Trophoblast cell (in vitro differentiated cells and primary cell): ENCODE results near the gene YPEL4.

ENCODE experiments used
- DNase-seq, 2 donors: peaks; one replicate each; pipeline ENCODE4 v3.0.0-alpha.2; 2016
- H2AFZ ChIP-seq: 2 replicates; pipeline ENCODE4 v1.6.1; 2013; ENCODE audit warnings: low read length, moderate library complexity, mild to moderate bottlenecking; ENCODE audit not compliant: insufficient read depth, poor library complexity
- H2AK5ac ChIP-seq: 2 replicates; pipeline ENCODE4 v1.6.1; 2013; ENCODE audit warnings: mild to moderate bottlenecking, low read length
- H2BK120ac ChIP-seq: 2 replicates; pipeline ENCODE4 v1.6.1; 2013; ENCODE audit warnings: low read length, mild to moderate bottlenecking, moderate library complexity; ENCODE audit not compliant: insufficient read depth, poor library complexity
- H2BK12ac ChIP-seq: 2 replicates; pipeline ENCODE4 v1.6.1; 2013; ENCODE audit warnings: mild to moderate bottlenecking, low read length, moderate library complexity
- H2BK5ac ChIP-seq: 2 replicates; pipeline ENCODE4 v1.6.1; 2013; ENCODE audit warnings: low read length, low read depth, moderate library complexity, mild to moderate bottlenecking; ENCODE audit not compliant: poor library complexity
- H3K14ac ChIP-seq: 2 replicates; pipeline ENCODE4 v1.6.1; 2013; ENCODE audit warnings: mild to moderate bottlenecking, low read length
- H3K18ac ChIP-seq: 2 replicates; pipeline ENCODE4 v1.6.1; 2013; ENCODE audit warnings: mild to moderate bottlenecking, low read length
- H3K23ac ChIP-seq: 2 replicates; pipeline ENCODE4 v1.6.1; 2013; ENCODE audit warnings: low read length
- H3K27ac ChIP-seq: 2 replicates; pipeline ENCODE4 v1.5.1; 2013; ENCODE audit warnings: low read depth, mild to moderate bottlenecking, inconsistent platforms, low read length, moderate library complexity
- H3K27me3 ChIP-seq: 2 replicates; pipeline ENCODE4 v1.6.1; 2013; ENCODE audit warnings: inconsistent platforms, mild to moderate bottlenecking, low read length, moderate library complexity; ENCODE audit not compliant: insufficient read depth
- H3K36me3 ChIP-seq, 2 experiments: 1 replicate in 1 of 2; 2 replicates in 1 of 2; pipeline ENCODE4 v1.6.1; 2013; ENCODE audit warnings: low read length in 2 of 2, mild to moderate bottlenecking in 2 of 2, moderate library complexity in 1 of 2; ENCODE audit not compliant: insufficient read depth in 2 of 2, control insufficient read depth in 1 of 2
- H3K4ac ChIP-seq: 2 replicates; pipeline ENCODE4 v1.6.1; 2013; ENCODE audit warnings: low read depth, mild to moderate bottlenecking, low read length, moderate library complexity
- H3K4me1 ChIP-seq, 2 experiments: 1 replicate in 1 of 2; 2 replicates in 1 of 2; pipeline ENCODE4 v1.6.1; 2013; ENCODE audit warnings: low read length in 2 of 2, mild to moderate bottlenecking in 2 of 2, moderate library complexity in 1 of 2; ENCODE audit not compliant: insufficient read depth in 2 of 2, control insufficient read depth in 1 of 2
- H3K4me2 ChIP-seq: 2 replicates; pipeline ENCODE4 v1.6.1; 2013; ENCODE audit warnings: inconsistent platforms, mild to moderate bottlenecking, low read length, moderate library complexity
- H3K4me3 ChIP-seq: 2 replicates; pipeline ENCODE4 v1.5.1; 2013; ENCODE audit warnings: mild to moderate bottlenecking, low read depth, low read length, inconsistent platforms
- H3K79me1 ChIP-seq: one replicate; pipeline ENCODE4 v1.6.1; 2013; ENCODE audit warnings: low read length
- H3K79me2 ChIP-seq: 2 replicates; pipeline ENCODE4 v1.6.1; 2013; ENCODE audit warnings: low read length, mild to moderate bottlenecking; ENCODE audit not compliant: control insufficient read depth, insufficient read depth, poor library complexity
- H3K9ac ChIP-seq: 2 replicates; pipeline ENCODE4 v1.6.1; 2013; ENCODE audit warnings: mild to moderate bottlenecking, low read length
- H3K9me3 ChIP-seq: 2 replicates; pipeline ENCODE4 v1.6.1; 2013; ENCODE audit warnings: low read depth, mild to moderate bottlenecking, control low read depth, inconsistent platforms, low read length; ENCODE audit not compliant: insufficient read depth
- H4K12ac ChIP-seq: 2 replicates; pipeline ENCODE4 v1.6.1; 2013; ENCODE audit warnings: low read depth, mild to moderate bottlenecking, low read length, moderate library complexity
- H4K8ac ChIP-seq: 2 replicates; pipeline ENCODE4 v1.6.1; 2013; ENCODE audit warnings: low read depth, mild to moderate bottlenecking, low read length, moderate library complexity
- H4K91ac ChIP-seq: one replicate; pipeline ENCODE4 v1.6.1; 2013; ENCODE audit warnings: low read depth, mild to moderate bottlenecking, low read length, moderate library complexity
- WGBS: extraction: QIAGEN DNeasy Blood & Tissue Kit; methylation state at CpG from one replicate; pipeline ENCODE4 v1.1.7; 2013; ENCODE audit warnings: missing lambda C conversion rate; ENCODE audit not compliant: insufficient read length, insufficient coverage; ENCODE audit errors: extremely low coverage; 5-methylcytosine and 5-hydroxymethylcytosine counted together

YPEL4 gene

DNA sequence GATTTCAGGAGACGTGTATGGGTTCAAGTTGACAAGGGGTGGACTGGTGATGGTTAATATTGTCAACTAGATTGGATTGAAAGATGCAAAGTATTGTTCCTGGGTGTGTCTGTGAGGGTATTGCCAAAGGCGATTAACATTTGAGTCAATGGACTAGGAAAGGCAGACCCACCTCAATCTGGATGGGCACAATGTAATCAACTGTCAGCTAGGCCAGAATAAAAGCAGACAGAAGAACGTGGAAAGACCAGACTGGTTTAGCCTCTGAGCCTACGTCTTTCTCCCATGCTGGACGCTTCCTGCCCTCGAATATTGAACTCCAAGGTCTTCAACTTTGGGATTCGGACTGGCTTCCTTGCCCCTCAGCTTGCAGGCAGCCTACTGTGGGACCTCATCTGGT is 1.7 kb upstream of the YPEL4 start:
- no CpG with 5 or more reads among the region's 7 CpGs for WGBS
- Histone ChIP-seq H2BK120ac (no peak overlapping the region), H3K23ac (no peak overlapping the region), H4K12ac (no peak overlapping the region), H3K14ac (no peak overlapping the region), H3K18ac (no peak overlapping the region), H3K4me1 (peaks cover 27 to 28% of the 10 kb centered on the region in 2 experiments), H3K9me3 (no peaks in the 10 kb centered on the region), H2AK5ac (no peak overlapping the region), H3K4me2 (no peak overlapping the region), H4K91ac (no peak overlapping the region), H4K8ac (no peak overlapping the region), H3K4ac (no peak overlapping the region), H2AFZ (no peak overlapping the region), H2BK5ac (no peak overlapping the region), H3K27me3 (no peaks in the 10 kb centered on the region), H2BK12ac (no peak overlapping the region), H3K4me3 (no peak overlapping the region), H3K9ac (no peak overlapping the region), H3K79me2 (no peaks in the 10 kb centered on the region), H3K36me3 (no peaks in the 10 kb centered on the region), H3K27ac (no peak overlapping the region), H3K79me1 (peaks cover 2% of the 10 kb centered on the region)
- DNase-seq: no peak

DNA sequence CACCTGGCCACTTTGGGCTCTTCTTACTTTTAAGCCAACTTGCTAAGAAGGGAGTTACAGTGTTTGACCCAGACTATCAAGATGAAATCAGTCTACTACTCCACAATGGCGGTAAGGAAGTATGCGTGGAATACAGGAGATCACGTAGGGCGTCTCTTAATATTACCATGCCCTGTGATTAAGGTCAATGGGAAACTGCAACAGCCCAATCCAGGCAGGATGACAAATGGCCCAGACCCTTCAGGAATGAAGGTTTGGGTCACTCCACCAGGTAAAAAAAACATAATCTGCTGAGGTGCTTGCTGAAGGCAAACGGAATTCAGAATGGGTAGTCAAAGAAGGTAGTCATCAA is 1.0 kb upstream of the YPEL4 start:
- Histone ChIP-seq H2BK120ac (no peak overlapping the region), H3K4me1 (peaks cover 32 to 33% of the 10 kb centered on the region in 2 experiments), H3K9me3 (no peaks in the 10 kb centered on the region), H3K14ac (no peak overlapping the region), H4K12ac (no peak overlapping the region), H3K4me2 (no peak overlapping the region), H2AFZ (no peak overlapping the region), H4K91ac (no peak overlapping the region), H4K8ac (no peak overlapping the region), H3K27ac (no peak overlapping the region), H2BK12ac (no peak overlapping the region), H3K79me1 (peaks cover 2% of the 10 kb centered on the region), H3K27me3 (no peaks in the 10 kb centered on the region), H2AK5ac (no peak overlapping the region), H2BK5ac (no peak overlapping the region), H3K23ac (no peak overlapping the region), H3K18ac (no peak overlapping the region), H3K79me2 (no peaks in the 10 kb centered on the region), H3K4ac (no peak overlapping the region), H3K36me3 (no peaks in the 10 kb centered on the region), H3K9ac (no peak overlapping the region), H3K4me3 (no peak overlapping the region)
- DNase-seq: peak; percentile 88 to 91
- WGBS: no CpG with 5 or more reads among the region's 5 CpGs

DNA sequence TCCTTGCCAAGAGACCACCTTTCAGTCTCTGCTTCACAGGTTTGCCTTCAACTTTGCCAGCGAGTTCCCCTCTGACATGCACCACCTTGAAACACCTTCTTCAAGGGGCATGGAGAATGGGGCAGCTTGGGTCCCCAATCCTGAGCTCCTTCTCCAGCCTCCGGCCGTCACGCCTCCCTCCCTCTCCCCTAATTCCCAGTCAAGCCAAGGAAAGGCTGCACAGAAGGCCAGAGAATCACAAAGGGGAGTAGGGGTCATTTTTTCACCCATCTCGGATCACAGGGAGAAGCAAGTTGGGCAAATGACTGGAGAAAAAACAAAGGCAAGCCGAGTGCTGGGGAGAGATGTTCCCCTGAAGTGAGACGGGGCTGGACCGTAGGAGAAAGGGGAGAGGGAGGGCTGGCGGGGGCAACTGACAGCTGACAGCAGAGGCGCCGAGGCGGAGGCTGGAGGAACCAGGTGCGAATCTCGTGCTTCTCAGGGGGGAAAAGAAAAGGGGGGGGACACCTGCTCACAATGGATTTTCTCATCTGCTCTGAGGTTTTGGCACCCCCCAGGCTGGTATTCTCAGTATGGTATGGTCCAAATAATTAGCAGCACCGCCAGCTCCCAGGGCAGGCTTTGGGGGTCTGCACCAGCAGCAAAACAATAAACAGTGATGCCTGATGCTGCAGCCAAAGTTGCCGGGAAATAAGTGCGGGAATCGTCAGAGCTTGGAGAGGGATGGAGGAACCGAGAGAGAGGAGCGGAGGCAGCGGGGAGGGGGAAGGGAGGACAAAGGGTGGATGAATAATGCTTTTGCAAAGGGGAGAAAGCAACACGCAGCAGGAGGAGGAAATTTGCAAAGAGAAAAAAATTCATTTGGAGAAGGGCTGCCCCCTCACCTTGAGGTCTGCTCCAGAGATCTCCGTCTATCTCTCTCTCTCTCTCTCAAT is 644 bp downstream of the YPEL4 start:
- no peak overlapping the region for H3K27ac ChIP-seq
- H4K8ac ChIP-seq: no peak overlapping the region
- peak overlapping the region; percentile 32 for H3K4me3 ChIP-seq
- H2BK5ac ChIP-seq: no peak overlapping the region
- no peak overlapping the region for H3K14ac ChIP-seq
- no peaks in the 10 kb centered on the region for H3K36me3 ChIP-seq
- H3K9ac ChIP-seq: no peak overlapping the region
- H3K27me3 ChIP-seq: no peaks in the 10 kb centered on the region
- no peaks in the 10 kb centered on the region for H3K9me3 ChIP-seq
- no peaks in the 10 kb centered on the region for H3K79me2 ChIP-seq
- H2BK12ac ChIP-seq: no peak overlapping the region
- no peak overlapping the region for H2AK5ac ChIP-seq
- H3K18ac ChIP-seq: no peak overlapping the region
- H3K4ac ChIP-seq: no peak overlapping the region
- no peak overlapping the region for H2AFZ ChIP-seq
- H3K4me2 ChIP-seq: peak overlapping the region; percentile 48
- DNase-seq: peak in 1 of 2 donors; percentile 41
- H3K79me1 ChIP-seq: peaks cover 2% of the 10 kb centered on the region
- H3K23ac ChIP-seq: no peak overlapping the region
- H4K91ac ChIP-seq: no peak overlapping the region
- peak overlapping the region; percentile 40 for H4K12ac ChIP-seq
- WGBS: no CpG with 5 or more reads among the region's 23 CpGs
- H2BK120ac ChIP-seq: no peak overlapping the region
- peaks cover 35 to 36% of the 10 kb centered on the region in 2 experiments for H3K4me1 ChIP-seq

DNA sequence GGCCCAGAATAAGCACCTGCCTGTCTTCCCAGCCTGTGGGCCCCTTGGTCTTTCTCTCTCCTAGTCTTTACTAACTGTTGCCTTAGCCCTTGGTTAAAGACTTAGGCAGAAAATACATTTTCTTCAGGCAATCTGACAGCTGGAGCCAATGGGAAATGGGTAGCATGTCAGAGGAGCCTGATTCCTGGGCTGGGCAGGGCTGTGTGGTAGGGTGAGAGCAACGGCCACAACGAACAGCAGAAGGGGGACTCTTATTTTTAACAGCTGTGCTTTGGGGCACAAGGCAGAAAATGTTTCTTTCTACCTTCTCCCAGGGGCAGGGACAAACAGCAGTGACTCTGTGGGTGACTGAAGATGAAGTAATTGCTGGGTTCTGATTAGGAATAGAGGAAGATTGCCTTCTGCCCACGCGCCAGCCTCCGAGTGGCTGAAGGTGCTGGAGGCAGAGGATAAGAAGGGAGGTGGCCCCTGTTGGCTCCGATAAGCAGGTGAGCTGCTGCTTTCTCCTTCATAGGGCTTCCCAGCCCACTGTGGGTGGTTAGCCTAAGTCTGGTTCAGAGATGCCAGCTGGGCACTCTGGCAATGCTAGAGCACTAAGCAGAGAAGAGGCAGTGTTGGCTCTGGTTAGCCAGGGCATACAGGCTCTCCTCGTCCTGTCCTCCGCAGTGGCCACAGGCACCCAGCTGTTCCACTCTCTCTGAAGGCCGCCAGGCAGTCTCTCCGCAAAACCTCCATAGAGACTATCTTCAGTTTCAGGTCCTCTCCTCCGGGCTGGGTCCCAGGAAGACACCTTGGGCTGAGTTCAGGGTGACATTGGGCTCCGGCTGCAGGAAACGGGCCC is 1.5 kb downstream of the YPEL4 start:
- Histone ChIP-seq H2AK5ac (no peak overlapping the region), H3K36me3 (no peaks in the 10 kb centered on the region), H3K9me3 (no peaks in the 10 kb centered on the region), H3K9ac (no peak overlapping the region), H3K4me2 (no peak overlapping the region), H3K14ac (no peak overlapping the region), H2BK12ac (no peak overlapping the region), H3K27ac (no peak overlapping the region), H4K91ac (no peak overlapping the region), H3K79me2 (no peaks in the 10 kb centered on the region), H3K4me3 (no peak overlapping the region), H3K79me1 (peaks cover 2% of the 10 kb centered on the region), H2BK120ac (no peak overlapping the region), H4K8ac (no peak overlapping the region), H3K4ac (no peak overlapping the region), H3K23ac (no peak overlapping the region), H3K27me3 (no peaks in the 10 kb centered on the region), H2BK5ac (no peak overlapping the region), H3K4me1 (peaks cover 35 to 36% of the 10 kb centered on the region in 2 experiments), H2AFZ (no peak overlapping the region), H3K18ac (no peak overlapping the region), H4K12ac (no peak overlapping the region)
- no CpG with 5 or more reads among the region's 13 CpGs for WGBS
- DNase-seq: no peak
